Smooth muscle cell (in vitro differentiated cells): ENCODE measurements around the gene IQCH. TPM values are rescaled to one million over a fixed set of nuclear protein-coding genes. Genes with fewer than 3 reads are reported as not detected.
"Not testable (repeated sequence)": the region's sequence is repeated elsewhere in the genome, so short reads cannot be mapped to it uniquely, and the experiment has no call there.

Source experiments
- DNase-seq: peaks from one replicate; lab custom pipeline; 2025; ENCODE audit not compliant: unreplicated experiment; lab: John Stamatoyannopoulos, UW
- H2AFZ ChIP-seq: fragments of 200-600 bp; sonication (generic); 2 replicates; pipeline ENCODE4 v1.6.0; 2016; ENCODE audit warnings: antibody characterized with exemption, low read depth, mild to moderate bottlenecking
- H3F3A ChIP-seq: fragments of 200-600 bp; sonication (generic); 2 replicates; pipeline ENCODE4 v1.6.0; 2017; ENCODE audit warnings: antibody characterized with exemption, low read depth
- H3K27ac ChIP-seq: fragments of 200-600 bp; sonication (generic); 2 replicates; pipeline ENCODE4 v1.5.1; 2016; ENCODE audit warnings: low read depth, mild to moderate bottlenecking
- H3K27me3 ChIP-seq: fragments of 200-600 bp; sonication (generic); 2 replicates; pipeline ENCODE4 v1.6.1; 2016; ENCODE audit warnings: low read depth, mild to moderate bottlenecking
- H3K36me3 ChIP-seq: fragments of 200-600 bp; sonication (generic); 2 replicates; pipeline ENCODE4 v1.5.1; 2016; ENCODE audit warnings: low read depth
- H3K4me1 ChIP-seq: fragments of 200-600 bp; sonication (generic); 2 replicates; pipeline ENCODE4 v1.5.1; 2016; ENCODE audit warnings: low read depth
- H3K4me2 ChIP-seq: fragments of 200-600 bp; sonication (generic); 2 replicates; pipeline ENCODE4 v1.6.0; 2016; ENCODE audit warnings: mild to moderate bottlenecking
- H3K4me3 ChIP-seq: fragments of 200-600 bp; sonication (generic); 2 replicates; pipeline ENCODE4 v1.5.1; 2016; ENCODE audit warnings: mild to moderate bottlenecking
- H3K79me2 ChIP-seq: fragments of 200-600 bp; sonication (generic); 2 replicates; pipeline ENCODE4 v1.6.0; 2016; ENCODE audit warnings: low read depth, mild to moderate bottlenecking
- H3K9ac ChIP-seq: fragments of 200-600 bp; sonication (generic); 2 replicates; pipeline ENCODE4 v1.6.0; 2016; ENCODE audit warnings: low read depth
- H3K9me3 ChIP-seq: fragments of 200-600 bp; sonication (generic); replicated peaks from 2 replicates; pipeline ENCODE4 v1.5.1; 2016; ENCODE audit warnings: low read depth
- H4K20me1 ChIP-seq: fragments of 200-600 bp; sonication (generic); 2 replicates; pipeline ENCODE4 v1.6.0; 2016; ENCODE audit warnings: low read depth
- CTCF ChIP-seq: fragments of 200-600 bp; sonication (generic); IDR thresholded peaks from 2 replicates; pipeline ENCODE4 v1.5.1; 2017; ENCODE audit warnings: borderline replicate concordance, mild to moderate bottlenecking, antibody characterized with exemption; ENCODE audit not compliant: insufficient read depth, poor library complexity, severe bottlenecking
- WGBS: methylation state at CpG from one replicate; pipeline ENCODE4 v1.1.7; 2016; ENCODE audit warnings: low lambda C conversion rate; 5-methylcytosine and 5-hydroxymethylcytosine counted together
- polyA plus RNA-seq: library from polyadenylated mRNA; unstranded; fragments of >200 nt; fragmentation: Nextera tagmentation; extraction: Ambion mirVana; gene quantifications from 2 replicates; pipeline ENCODE4 v1.2.1, GENCODE V29; 2016
- total RNA-seq: library from RNA; depleted of rRNA; stranded (reverse); fragments of >200 nt; gene quantifications from 2 replicates; pipeline ENCODE4 v1.2.3, GENCODE V29; 2014

The IQCH gene
- total and polyA plus RNA-seq, 2 experiments from 2014 or later = 0.86 to 2.9 TPM

GRCh38 chr15:67444100-67444499, 189.5 kb downstream of the IQCH start:
- no peaks in the 10 kb centered on the region for H3K27me3 ChIP-seq
- H3K79me2 ChIP-seq = no peaks in the 10 kb centered on the region
- no peak overlapping the region for H2AFZ ChIP-seq
- no peak overlapping the region for H3K9ac ChIP-seq
- H3K9me3 ChIP-seq = no peaks in the 10 kb centered on the region
- no peaks in the 10 kb centered on the region for H3K4me1 ChIP-seq
- no peaks in the 10 kb centered on the region for H4K20me1 ChIP-seq
- H3K4me2 ChIP-seq = no peak overlapping the region
- no peak for TF ChIP-seq CTCF
- no peak overlapping the region for H3K27ac ChIP-seq
- no peak overlapping the region for H3K4me3 ChIP-seq
- H3F3A ChIP-seq = no peaks in the 10 kb centered on the region
- no peak for DNase-seq
- H3K36me3 ChIP-seq = no peaks in the 10 kb centered on the region
- WGBS = 92% methylated on average over 2 of the region's 2 CpGs

GRCh38 chr15:67446449-67446848, 191.9 kb downstream of the IQCH start:
- Histone ChIP-seq H2AFZ (no peak overlapping the region), H3K9ac (no peak overlapping the region), H4K20me1 (no peaks in the 10 kb centered on the region), H3F3A (no peaks in the 10 kb centered on the region), H3K27me3 (no peaks in the 10 kb centered on the region), H3K4me2 (no peak overlapping the region), H3K4me1 (no peaks in the 10 kb centered on the region), H3K36me3 (no peaks in the 10 kb centered on the region), H3K4me3 (no peak overlapping the region), H3K27ac (no peak overlapping the region), H3K79me2 (no peaks in the 10 kb centered on the region), H3K9me3 (no peaks in the 10 kb centered on the region)
- no peak for TF ChIP-seq CTCF
- no peak for DNase-seq
- 56% methylated on average over 2 of the region's 2 CpGs for WGBS

GRCh38 chr15:67448372-67448771, 193.8 kb downstream of the IQCH start:
- 96% methylated on average over 4 of the region's 5 CpGs for WGBS

GRCh38 chr15:67453703-67454102, 199.1 kb downstream of the IQCH start:
- H3K4me3 ChIP-seq, H3K4me2 ChIP-seq, H3K9me3 ChIP-seq, H3F3A ChIP-seq, DNase-seq, H3K9ac ChIP-seq, H3K27ac ChIP-seq, H3K79me2 ChIP-seq, H3K36me3 ChIP-seq, H3K4me1 ChIP-seq, H4K20me1 ChIP-seq, H2AFZ ChIP-seq, H3K27me3 ChIP-seq: not testable (repeated sequence)
- 96% methylated on average over 11 of the region's 11 CpGs for WGBS

More at GRCh38 chr15:67448372-67448771, 193.8 kb downstream of the IQCH start:
- H3K9me3 ChIP-seq, H3K79me2 ChIP-seq, H3K4me1 ChIP-seq, H3F3A ChIP-seq, H3K9ac ChIP-seq, DNase-seq, H4K20me1 ChIP-seq, H3K36me3 ChIP-seq, H3K4me3 ChIP-seq, H2AFZ ChIP-seq, H3K4me2 ChIP-seq, H3K27ac ChIP-seq, H3K27me3 ChIP-seq: not testable (repeated sequence)
